GM13976 (cell line): Measurements from ENCODE around the gene SLC10A7.

Experiments
- DNase-seq: peaks from one replicate; pipeline ENCODE4 v3.0.0; 2012; ENCODE audit warnings: low spot score
- in situ Hi-C: fragments of 300-500 bp; cut with MboI; formaldehyde crosslinking; loops from one replicate; pipeline ENCODE4 v1.12.0; 2022; ENCODE audit warnings: low sequenced_read_pairs, mixed read lengths, inconsistent platforms; ENCODE audit not compliant: unreplicated experiment
- TF ChIP-seq, protein P1 (sequence below): IDR thresholded peaks from 2 replicates; pipeline ENCODE4 v1.5.1; 2012; ENCODE audit warnings: borderline replicate concordance, mild to moderate bottlenecking; ENCODE audit not compliant: insufficient read depth; ENCODE audit errors: extremely low read depth, missing control alignments, control extremely low read depth

The SLC10A7 gene

DNA sequence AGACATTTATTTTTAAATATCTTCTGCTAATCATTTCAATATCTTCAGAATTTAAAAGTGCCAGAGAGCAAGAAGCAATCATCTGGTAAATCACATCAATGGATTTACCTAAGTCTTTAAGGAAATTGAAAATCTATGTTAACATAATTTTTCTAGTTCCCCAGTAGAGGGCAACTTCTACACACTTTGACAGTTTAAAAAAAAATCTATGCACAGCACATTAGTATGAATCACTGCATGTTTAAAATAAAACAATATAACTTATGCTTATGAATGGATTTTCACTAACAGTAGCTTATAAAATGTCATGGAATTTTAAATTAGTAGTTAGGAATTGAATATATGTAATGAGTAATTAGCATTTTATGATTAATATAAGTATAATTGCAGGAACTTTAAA is 180.9 kb downstream of the SLC10A7 start:
- no peak for DNase-seq
- TF ChIP-seq, protein P1, sequence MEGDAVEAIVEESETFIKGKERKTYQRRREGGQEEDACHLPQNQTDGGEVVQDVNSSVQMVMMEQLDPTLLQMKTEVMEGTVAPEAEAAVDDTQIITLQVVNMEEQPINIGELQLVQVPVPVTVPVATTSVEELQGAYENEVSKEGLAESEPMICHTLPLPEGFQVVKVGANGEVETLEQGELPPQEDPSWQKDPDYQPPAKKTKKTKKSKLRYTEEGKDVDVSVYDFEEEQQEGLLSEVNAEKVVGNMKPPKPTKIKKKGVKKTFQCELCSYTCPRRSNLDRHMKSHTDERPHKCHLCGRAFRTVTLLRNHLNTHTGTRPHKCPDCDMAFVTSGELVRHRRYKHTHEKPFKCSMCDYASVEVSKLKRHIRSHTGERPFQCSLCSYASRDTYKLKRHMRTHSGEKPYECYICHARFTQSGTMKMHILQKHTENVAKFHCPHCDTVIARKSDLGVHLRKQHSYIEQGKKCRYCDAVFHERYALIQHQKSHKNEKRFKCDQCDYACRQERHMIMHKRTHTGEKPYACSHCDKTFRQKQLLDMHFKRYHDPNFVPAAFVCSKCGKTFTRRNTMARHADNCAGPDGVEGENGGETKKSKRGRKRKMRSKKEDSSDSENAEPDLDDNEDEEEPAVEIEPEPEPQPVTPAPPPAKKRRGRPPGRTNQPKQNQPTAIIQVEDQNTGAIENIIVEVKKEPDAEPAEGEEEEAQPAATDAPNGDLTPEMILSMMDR, result peak; percentile 4
- in situ Hi-C loops, result loop anchor here (25.0 kb wide), 1 partner anchor 747 kb away; no protein-coding TSS in a partner anchor

DNA sequence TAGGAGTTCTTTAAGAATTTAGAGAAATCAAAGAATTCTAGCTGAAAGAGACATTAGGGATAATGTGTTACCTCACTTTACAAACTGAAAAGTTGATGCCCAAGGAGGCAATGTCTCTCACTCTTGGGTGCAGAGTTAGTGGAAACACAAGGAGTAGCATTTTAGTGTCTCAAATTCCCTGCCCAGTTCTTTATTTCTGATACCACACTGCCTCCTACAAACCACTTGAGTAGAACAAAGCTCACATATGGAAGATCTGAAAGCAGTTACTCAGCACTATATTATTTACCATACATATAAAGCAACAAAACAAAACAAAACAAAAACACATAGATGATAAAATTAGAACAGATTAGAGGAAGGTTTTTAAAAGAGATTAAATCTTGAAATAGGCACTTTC is 183.2 kb downstream of the SLC10A7 start:
- in situ Hi-C loops, result loop anchor here (5.0 to 25.0 kb wide), 2 partner anchors 574 to 749 kb away; no protein-coding TSS in a partner anchor
- TF ChIP-seq, protein P1, result peak; percentile 33
- no peak for DNase-seq

DNA sequence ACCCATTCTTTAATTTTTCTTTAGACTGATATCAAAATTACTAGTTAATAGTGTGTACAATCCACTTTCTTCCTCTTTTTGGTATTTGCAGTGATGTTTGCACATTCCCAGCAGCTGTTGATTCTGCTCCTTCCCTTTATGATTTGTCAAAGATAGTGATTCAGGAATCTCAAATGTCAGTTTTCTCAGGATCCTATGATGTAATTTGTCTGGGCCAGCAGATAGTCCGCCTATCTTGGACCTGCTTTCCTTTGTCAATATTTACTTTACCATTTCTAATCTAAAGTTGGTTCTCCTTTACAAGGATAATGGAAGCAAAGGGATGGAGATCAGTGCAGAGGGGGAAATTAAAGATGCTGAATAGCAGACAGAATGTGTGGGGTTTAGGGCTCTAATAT is 185.3 kb downstream of the SLC10A7 start:
- in situ Hi-C loops, result loop anchor here (5.0 to 25.0 kb wide), 2 partner anchors 576 to 751 kb away; no protein-coding TSS in a partner anchor
- TF ChIP-seq, protein P1, result no peak
- no peak for DNase-seq

DNA sequence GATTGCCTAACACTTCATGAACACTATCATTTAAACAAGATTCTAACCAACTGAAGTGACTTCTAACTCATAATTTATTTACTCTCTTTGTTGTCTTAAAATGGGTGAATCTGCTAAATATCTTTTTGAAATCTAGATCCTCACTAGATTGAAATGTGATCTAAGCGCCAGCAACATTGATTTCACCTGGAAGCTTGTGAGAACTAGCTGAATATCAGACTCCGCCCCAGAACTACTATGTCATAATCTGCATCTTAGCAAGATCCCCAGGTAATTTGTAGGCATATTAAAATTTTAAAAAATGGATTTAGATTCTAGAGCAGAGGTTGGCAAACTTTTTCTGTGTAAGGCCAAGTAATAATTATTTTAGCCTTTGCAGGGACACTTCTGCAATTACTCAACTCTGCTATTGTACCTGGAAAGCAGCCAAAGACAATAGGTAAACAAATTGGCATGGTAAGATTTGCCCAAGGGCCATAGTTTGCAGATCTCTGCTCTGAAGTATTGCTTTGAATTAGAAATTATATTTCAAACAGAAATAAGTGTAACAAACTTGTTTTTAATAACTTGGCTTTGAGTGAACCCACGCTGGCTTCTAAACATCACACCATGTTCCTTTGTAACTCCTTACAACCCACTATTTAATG is 185.9 kb downstream of the SLC10A7 start:
- no peak for DNase-seq
- TF ChIP-seq, protein P1, result no peak
- in situ Hi-C loops, result loop anchor here (5.0 to 25.0 kb wide), 2 partner anchors 576 to 751 kb away; no protein-coding TSS in a partner anchor

DNA sequence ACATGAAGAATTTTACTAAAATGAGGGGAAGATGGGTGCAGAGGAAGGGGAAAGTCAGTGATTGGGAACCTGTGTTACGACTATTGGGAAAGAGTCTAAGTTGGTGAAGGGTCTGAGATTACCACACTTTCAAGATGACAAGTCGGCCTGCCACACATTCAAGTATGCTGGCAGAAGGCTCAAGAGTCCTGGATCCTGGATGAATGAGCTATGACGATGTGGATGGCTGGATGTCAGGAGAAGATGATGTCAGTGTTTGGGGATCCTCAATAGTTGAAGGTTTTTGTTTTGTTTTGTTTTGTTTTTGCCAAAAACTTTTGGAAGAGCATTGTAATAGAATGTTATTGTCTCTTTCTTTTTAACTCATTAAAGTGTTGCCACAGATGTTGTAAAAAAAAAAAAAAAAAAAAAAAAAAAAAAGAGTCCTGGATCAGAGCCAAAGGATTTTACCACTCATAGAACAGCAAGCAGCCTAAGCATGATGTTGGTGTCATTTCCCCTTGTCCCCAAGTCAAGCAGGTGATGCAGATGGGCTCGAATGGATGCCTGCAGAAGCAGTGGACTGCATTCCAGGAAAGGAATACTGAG is 186.8 kb downstream of the SLC10A7 start:
- no peak for DNase-seq
- TF ChIP-seq, protein P1, result no peak
- in situ Hi-C loops, result loop anchor here (5.0 to 25.0 kb wide), 2 partner anchors 577 to 752 kb away; no protein-coding TSS in a partner anchor

DNA sequence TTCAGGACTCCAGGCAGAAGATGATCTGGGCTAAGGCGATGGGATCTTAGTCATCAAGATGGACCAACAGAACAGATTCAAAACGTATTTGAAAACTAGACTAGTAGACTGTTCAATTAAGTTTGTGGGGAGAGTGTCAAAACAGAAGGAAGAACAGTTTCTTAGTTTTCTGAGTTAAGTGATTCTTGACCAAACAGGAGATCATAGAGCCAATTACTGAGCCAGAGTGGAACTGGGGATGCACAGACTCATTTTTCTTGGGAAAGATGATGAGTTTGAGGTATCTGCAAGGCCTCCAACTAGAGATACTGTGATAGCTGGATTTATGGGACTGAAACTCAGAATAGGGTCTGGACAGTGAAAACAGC is 187.9 kb downstream of the SLC10A7 start:
- TF ChIP-seq, protein P1, result no peak
- in situ Hi-C loops, result loop anchor here (25.0 kb wide), 1 partner anchor 753 kb away; no protein-coding TSS in a partner anchor
- no peak for DNase-seq
